Measurements from ENCODE around the gene QRICH1. TPM values are rescaled to one million over a fixed set of nuclear protein-coding genes. Genes with fewer than 3 reads are reported as not detected.
A peak's percentile ranks its signal among the peaks of the same experiment; 100 is the strongest.

Gene QRICH1
- total RNA-seq, 2 experiments from 2014 or later: 210 to 255 TPM

DNA sequence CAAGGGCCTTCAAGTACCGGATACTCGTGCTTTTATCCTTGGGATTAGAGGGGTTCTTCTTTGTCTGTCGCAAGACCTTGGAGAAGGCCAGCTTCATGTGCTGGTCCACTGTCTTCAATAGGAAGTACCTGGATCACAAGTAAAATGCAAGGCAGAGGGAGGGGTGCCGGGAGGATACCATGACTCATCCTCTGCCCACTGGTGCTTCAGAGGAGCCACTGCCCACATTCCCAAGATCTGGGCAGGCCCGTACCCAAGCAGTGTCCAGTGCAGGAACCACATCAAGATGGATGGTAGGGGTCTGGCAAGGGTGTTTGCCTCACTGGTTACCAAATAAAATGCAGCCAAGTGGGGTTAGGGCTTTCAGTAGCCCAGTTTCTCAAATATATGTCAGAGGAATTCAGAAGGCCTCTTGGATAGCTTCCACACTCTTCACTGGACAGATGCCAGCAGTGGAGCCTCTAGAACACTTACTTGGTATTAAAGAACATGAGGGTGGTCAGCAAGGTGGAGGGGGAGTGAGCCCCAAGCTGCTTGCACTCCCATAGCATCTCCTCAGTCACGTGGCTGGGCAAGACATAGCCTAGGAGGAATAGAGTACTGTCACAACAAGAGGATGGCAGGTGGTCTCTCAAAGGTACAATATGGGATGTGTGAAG lies 61.1 kb downstream of the QRICH1 start:
- H3K27ac Mint-ChIP-seq: peak overlapping the region; percentile 93
- no peaks in the 10 kb centered on the region for H3K9me3 ChIP-seq (ENCODE audit: control insufficient read depth in 1 of 2, insufficient read depth in 1 of 2, low read length in 2 of 2)
- peaks cover 70% of the 10 kb centered on the region for H3K36me3 ChIP-seq (ENCODE audit: insufficient read depth, low read length)
- no peaks in the 10 kb centered on the region for H3K9me3 Mint-ChIP-seq
- H3K4me1 Mint-ChIP-seq (ENCODE audit: low read depth): peaks cover 15% of the 10 kb centered on the region
- ATAC-seq (ENCODE audit: poor library complexity) (no peak), DNase-seq (no peak)
- intact Hi-C loops (cut with DNase I, micrococcal nuclease): loop anchor here in 1 of 2 experiments (5.0 kb wide), 1 partner anchor 135 kb away; the partner anchor contains the start of gene CCDC71
- POLR2A ChIA-PET: interaction anchor here (2.5 kb wide), 1 partner anchor 61 kb away, joined by 10 read pairs; the partner anchor contains the start of gene QRICH1
- peaks cover 79% of the 10 kb centered on the region for H3K36me3 Mint-ChIP-seq (ENCODE audit: low read depth)
- TF ChIP-seq, protein P1, sequence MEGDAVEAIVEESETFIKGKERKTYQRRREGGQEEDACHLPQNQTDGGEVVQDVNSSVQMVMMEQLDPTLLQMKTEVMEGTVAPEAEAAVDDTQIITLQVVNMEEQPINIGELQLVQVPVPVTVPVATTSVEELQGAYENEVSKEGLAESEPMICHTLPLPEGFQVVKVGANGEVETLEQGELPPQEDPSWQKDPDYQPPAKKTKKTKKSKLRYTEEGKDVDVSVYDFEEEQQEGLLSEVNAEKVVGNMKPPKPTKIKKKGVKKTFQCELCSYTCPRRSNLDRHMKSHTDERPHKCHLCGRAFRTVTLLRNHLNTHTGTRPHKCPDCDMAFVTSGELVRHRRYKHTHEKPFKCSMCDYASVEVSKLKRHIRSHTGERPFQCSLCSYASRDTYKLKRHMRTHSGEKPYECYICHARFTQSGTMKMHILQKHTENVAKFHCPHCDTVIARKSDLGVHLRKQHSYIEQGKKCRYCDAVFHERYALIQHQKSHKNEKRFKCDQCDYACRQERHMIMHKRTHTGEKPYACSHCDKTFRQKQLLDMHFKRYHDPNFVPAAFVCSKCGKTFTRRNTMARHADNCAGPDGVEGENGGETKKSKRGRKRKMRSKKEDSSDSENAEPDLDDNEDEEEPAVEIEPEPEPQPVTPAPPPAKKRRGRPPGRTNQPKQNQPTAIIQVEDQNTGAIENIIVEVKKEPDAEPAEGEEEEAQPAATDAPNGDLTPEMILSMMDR (IDR thresholded peaks at IDR 0.05): no peak
- H3K27me3 Mint-ChIP-seq: no peaks in the 10 kb centered on the region
- H3K27me3 ChIP-seq (ENCODE audit: control insufficient read depth in 1 of 2, insufficient read depth in 2 of 2, low read length in 2 of 2): no peaks in the 10 kb centered on the region
- CTCF ChIA-PET: interaction anchor here (1.2 to 1.8 kb wide), 2 partner anchors 43 to 62 kb away, joined by 4 to 5 read pairs; partner anchors contain the start of genes P4HTM and QRICH1
- H3K4me3 Mint-ChIP-seq: no peak overlapping the region
- no peak overlapping the region for H3K27ac ChIP-seq (ENCODE audit: low read depth in 1 of 2, low read length in 2 of 2)
- no peak overlapping the region for H3K4me3 ChIP-seq (ENCODE audit: low read length)
- H3K4me1 ChIP-seq (ENCODE audit: insufficient read depth, low read length): peaks cover 18% of the 10 kb centered on the region

DNA sequence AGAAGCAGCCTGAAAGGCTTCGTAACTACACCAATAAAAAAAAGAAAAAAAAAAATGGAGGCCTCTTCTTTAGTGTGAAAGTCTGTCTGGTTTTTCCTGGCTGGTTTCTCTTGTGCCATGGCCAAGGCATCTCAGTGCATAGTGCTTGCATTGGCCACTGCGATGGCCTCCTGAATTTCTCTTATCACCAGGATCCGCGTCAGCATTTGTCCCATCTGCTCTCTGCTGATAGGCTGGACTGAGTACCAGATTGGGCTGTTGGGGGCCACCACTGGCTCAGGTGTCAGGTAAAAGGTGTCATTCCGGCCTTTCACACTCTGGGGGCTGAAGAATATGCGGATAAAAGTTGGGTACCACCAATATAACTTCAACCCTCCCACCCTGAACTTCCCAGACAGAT lies 63.5 kb downstream of the QRICH1 start:
- no peaks in the 10 kb centered on the region for H3K9me3 ChIP-seq (ENCODE audit: control insufficient read depth in 1 of 2, insufficient read depth in 1 of 2, low read length in 2 of 2)
- no peaks in the 10 kb centered on the region for H3K9me3 Mint-ChIP-seq
- POLR2A ChIA-PET: interaction anchor here (0.9 to 2.5 kb wide), 4 partner anchors 9 to 63 kb away, joined by 3 to 10 read pairs (median 6); partner anchors contain the start of genes NDUFAF3, QRICH1 and WDR6
- H3K4me1 ChIP-seq (ENCODE audit: insufficient read depth, low read length): peaks cover 27% of the 10 kb centered on the region
- peak overlapping the region; percentile 87 to 94 for H3K27ac ChIP-seq (ENCODE audit: low read depth in 1 of 2, low read length in 2 of 2)
- intact Hi-C loops (cut with DNase I, micrococcal nuclease): loop anchor here in 1 of 2 experiments (2.0 to 5.0 kb wide), 2 partner anchors 62 to 137 kb away; partner anchors contain the start of gene CCDC71
- TF ChIP-seq, protein P1 (IDR thresholded peaks at IDR 0.05): no peak
- no peak overlapping the region for H3K4me3 ChIP-seq (ENCODE audit: low read length)
- no peaks in the 10 kb centered on the region for H3K27me3 Mint-ChIP-seq
- peaks cover 27% of the 10 kb centered on the region for H3K4me1 Mint-ChIP-seq (ENCODE audit: low read depth)
- CTCF ChIA-PET: interaction anchor here (2.1 kb wide), 1 partner anchor 8 kb away, joined by 15 read pairs; the partner anchor contains the start of gene NDUFAF3
- H3K36me3 ChIP-seq (ENCODE audit: insufficient read depth, low read length): peaks cover 69% of the 10 kb centered on the region
- no peak for ATAC-seq (ENCODE audit: poor library complexity)
- no peak for DNase-seq
- H3K36me3 Mint-ChIP-seq (ENCODE audit: low read depth): peaks cover 79% of the 10 kb centered on the region
- peak overlapping the region; percentile 93 for H3K27ac Mint-ChIP-seq
- no peak overlapping the region for H3K4me3 Mint-ChIP-seq
- no peaks in the 10 kb centered on the region for H3K27me3 ChIP-seq (ENCODE audit: control insufficient read depth in 1 of 2, insufficient read depth in 2 of 2, low read length in 2 of 2)

DNA sequence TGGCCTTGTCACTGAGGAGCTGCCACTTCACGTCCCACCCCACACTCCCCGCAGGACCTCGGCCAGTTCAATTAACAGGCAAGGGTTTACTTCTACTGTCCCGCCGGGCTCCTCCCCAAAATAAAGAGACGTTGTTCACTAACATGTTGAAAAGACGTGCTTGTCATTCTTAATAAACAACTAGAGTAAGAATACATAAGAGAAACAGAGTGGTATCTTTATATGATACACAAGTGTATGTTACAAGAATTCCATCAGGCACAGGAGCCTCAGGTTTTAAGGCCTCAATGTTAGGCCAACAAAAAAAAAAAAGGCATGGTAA lies 64.3 kb downstream of the QRICH1 start:
- Mint-ChIP-seq H3K4me3 (peak overlapping the region; percentile 88), H3K27ac (peak overlapping the region; percentile 93), H3K4me1 (ENCODE audit: low read depth) (peaks cover 29% of the 10 kb centered on the region), H3K27me3 (no peaks in the 10 kb centered on the region), H3K9me3 (no peaks in the 10 kb centered on the region), H3K36me3 (ENCODE audit: low read depth) (peaks cover 79% of the 10 kb centered on the region)
- Histone ChIP-seq H3K9me3 (ENCODE audit: control insufficient read depth in 1 of 2, insufficient read depth in 1 of 2, low read length in 2 of 2) (no peaks in the 10 kb centered on the region), H3K27me3 (ENCODE audit: control insufficient read depth in 1 of 2, insufficient read depth in 2 of 2, low read length in 2 of 2) (no peaks in the 10 kb centered on the region), H3K27ac (ENCODE audit: low read depth in 1 of 2, low read length in 2 of 2) (peak overlapping the region; percentile 87 to 94), H3K4me1 (ENCODE audit: insufficient read depth, low read length) (peaks cover 31% of the 10 kb centered on the region), H3K36me3 (ENCODE audit: insufficient read depth, low read length) (peaks cover 69% of the 10 kb centered on the region), H3K4me3 (ENCODE audit: low read length) (peak overlapping the region; percentile 82)
- POLR2A ChIA-PET: interaction anchor here (0.6 to 2.3 kb wide), 25 partner anchors 9 to 900 kb away, joined by 3 to 60 read pairs (median 4); partner anchors contain the start of genes ARIH2, DALRD3, IP6K2 and MON1A
- no peak for ATAC-seq (ENCODE audit: poor library complexity)
- DNase-seq: no peak
- intact Hi-C loops (cut with DNase I, micrococcal nuclease): loop anchor here (1.0 to 10.0 kb wide), 6 partner anchors 8 to 905 kb away; partner anchors contain the start of genes APEH (in 1 of the 2), IP6K2 (in 1 of the 2) and WDR6 (in 1 of the 2)
- TF ChIP-seq, protein P1 (IDR thresholded peaks at IDR 0.05): no peak
- CTCF ChIA-PET: interaction anchor here (0.6 to 2.2 kb wide), 8 partner anchors 10 to 128 kb away, joined by 3 to 29 read pairs (median 6); partner anchors contain the start of genes P4HTM, QRICH1 and WDR6
